Panc1 (cell line): ENCODE results near the gene ANP32A.

Experiments used
- POLR2AphosphoS5 ChIP-seq: IDR thresholded peaks from 2 replicates; pipeline ENCODE4 v1.6.1; 2012; ENCODE audit warnings: mild to moderate bottlenecking, low read depth, low read length, moderate library complexity
- SIN3A ChIP-seq: IDR thresholded peaks from 2 replicates; pipeline ENCODE4 v1.6.1; 2012; ENCODE audit warnings: low read depth, mild to moderate bottlenecking, low read length, moderate library complexity, borderline replicate concordance; ENCODE audit not compliant: insufficient read depth
- TCF7L2 ChIP-seq: IDR thresholded peaks from 2 replicates; pipeline ENCODE4 v1.6.1; 2011; ENCODE audit warnings: mild to moderate bottlenecking, low read depth, low read length, inconsistent platforms
- TF ChIP-seq, protein P1 (sequence below): fragments of 450-650 bp; IDR thresholded peaks from 2 replicates; pipeline ENCODE4 v1.5.1; 2017; ENCODE audit warnings: mild to moderate bottlenecking
- TF ChIP-seq, protein P2 (sequence below), 2 experiments: IDR thresholded peaks; 2 replicates each; pipeline ENCODE4 v1.6.1; 2011 to 2012; ENCODE audit warnings: low read depth in 2 of 2, control low read depth in 1 of 2, low read length in 1 of 2, mild to moderate bottlenecking in 1 of 2, moderate library complexity in 1 of 2; ENCODE audit not compliant: insufficient read depth in 1 of 2

DNA sequence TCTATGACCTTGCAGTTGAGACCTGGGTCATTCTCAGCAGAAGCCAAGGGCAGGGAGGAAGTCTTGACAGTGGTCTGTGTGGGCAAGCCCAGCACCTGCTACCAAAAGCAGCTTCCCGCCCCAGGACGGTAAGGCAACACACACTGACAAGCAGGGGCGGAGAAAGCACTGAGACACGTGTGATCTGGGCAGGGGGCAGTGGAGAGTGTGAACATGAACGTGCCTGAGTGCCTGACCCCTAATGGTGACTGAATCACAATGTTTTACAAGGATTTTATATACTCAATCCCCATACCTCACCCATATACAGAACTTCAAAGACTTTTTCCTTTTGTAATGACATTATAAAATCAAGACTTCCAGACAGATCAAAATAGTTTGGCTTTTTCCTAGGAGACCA, 35.2 kb downstream of the ANP32A start:
- TF ChIP-seq, protein P1, sequence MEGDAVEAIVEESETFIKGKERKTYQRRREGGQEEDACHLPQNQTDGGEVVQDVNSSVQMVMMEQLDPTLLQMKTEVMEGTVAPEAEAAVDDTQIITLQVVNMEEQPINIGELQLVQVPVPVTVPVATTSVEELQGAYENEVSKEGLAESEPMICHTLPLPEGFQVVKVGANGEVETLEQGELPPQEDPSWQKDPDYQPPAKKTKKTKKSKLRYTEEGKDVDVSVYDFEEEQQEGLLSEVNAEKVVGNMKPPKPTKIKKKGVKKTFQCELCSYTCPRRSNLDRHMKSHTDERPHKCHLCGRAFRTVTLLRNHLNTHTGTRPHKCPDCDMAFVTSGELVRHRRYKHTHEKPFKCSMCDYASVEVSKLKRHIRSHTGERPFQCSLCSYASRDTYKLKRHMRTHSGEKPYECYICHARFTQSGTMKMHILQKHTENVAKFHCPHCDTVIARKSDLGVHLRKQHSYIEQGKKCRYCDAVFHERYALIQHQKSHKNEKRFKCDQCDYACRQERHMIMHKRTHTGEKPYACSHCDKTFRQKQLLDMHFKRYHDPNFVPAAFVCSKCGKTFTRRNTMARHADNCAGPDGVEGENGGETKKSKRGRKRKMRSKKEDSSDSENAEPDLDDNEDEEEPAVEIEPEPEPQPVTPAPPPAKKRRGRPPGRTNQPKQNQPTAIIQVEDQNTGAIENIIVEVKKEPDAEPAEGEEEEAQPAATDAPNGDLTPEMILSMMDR, result no peak
- TF ChIP-seq, protein P2, sequence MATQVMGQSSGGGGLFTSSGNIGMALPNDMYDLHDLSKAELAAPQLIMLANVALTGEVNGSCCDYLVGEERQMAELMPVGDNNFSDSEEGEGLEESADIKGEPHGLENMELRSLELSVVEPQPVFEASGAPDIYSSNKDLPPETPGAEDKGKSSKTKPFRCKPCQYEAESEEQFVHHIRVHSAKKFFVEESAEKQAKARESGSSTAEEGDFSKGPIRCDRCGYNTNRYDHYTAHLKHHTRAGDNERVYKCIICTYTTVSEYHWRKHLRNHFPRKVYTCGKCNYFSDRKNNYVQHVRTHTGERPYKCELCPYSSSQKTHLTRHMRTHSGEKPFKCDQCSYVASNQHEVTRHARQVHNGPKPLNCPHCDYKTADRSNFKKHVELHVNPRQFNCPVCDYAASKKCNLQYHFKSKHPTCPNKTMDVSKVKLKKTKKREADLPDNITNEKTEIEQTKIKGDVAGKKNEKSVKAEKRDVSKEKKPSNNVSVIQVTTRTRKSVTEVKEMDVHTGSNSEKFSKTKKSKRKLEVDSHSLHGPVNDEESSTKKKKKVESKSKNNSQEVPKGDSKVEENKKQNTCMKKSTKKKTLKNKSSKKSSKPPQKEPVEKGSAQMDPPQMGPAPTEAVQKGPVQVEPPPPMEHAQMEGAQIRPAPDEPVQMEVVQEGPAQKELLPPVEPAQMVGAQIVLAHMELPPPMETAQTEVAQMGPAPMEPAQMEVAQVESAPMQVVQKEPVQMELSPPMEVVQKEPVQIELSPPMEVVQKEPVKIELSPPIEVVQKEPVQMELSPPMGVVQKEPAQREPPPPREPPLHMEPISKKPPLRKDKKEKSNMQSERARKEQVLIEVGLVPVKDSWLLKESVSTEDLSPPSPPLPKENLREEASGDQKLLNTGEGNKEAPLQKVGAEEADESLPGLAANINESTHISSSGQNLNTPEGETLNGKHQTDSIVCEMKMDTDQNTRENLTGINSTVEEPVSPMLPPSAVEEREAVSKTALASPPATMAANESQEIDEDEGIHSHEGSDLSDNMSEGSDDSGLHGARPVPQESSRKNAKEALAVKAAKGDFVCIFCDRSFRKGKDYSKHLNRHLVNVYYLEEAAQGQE (IDR thresholded peaks at IDR 0.05; ENCODE audit: insufficient read depth in 1 of 2, low read depth in 2 of 2, low read length in 1 of 2), result no peak
- TF ChIP-seq TCF7L2 (no peak), POLR2AphosphoS5 (no peak), SIN3A (no peak)
